GOT3 (cell line): ENCODE data around the gene ZNF385D.

ENCODE experiments used
- DNase-seq: peaks from one replicate; lab custom pipeline; 2025; ENCODE audit warnings: mixed read lengths; lab: John Stamatoyannopoulos, UW

ZNF385D gene

DNA sequence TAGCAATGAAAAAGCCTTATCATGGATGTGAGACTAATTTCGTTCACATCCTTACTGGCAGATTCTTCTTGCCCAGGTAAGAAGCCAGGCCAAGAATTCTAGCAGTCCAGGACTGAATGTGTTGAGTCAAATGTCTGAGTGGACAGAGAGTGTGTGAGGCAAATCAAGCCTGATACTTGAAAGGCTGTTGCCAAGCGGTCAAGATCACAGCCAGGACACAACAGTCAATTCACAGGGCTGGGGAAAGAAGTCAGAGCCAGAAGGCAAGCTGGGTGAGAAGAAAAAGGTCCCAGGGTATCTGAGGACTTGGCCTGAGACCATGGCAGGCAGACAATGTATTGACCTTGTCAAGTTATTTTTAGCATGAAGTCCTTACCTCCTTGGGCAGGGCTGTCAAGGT is 301.3 kb downstream of the ZNF385D start:
- no peak for DNase-seq

DNA sequence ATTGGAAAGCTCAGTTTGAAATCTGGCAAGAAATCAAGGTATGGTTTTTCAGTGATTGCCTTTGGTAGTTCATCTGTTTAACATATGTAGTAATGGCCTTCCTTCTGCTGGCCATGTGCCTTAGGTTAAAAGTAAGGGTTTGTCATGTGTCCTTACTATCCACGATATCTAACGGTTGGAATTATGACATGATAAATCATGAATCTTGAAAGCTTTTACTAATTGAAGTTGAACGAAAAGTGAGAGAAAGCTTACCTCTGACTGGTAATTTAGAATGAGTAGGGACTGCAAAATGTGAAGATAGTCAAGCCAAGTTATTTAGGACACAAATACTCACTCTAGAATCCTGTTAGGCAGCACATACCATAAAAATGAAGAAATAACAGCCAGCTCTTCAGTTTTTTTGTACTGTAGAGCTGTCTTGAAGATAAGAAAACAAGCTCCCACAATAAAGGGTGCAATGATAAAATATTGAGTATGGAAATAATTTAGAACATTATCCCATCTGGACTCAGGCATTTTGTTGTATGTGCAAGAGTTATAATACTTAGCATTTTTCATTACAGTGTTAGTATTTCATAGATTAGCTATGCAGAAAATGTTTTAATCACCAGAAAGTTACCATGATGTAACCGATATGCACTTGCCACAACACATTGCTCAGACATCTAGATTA is 303.4 kb downstream of the ZNF385D start:
- no peak for DNase-seq

DNA sequence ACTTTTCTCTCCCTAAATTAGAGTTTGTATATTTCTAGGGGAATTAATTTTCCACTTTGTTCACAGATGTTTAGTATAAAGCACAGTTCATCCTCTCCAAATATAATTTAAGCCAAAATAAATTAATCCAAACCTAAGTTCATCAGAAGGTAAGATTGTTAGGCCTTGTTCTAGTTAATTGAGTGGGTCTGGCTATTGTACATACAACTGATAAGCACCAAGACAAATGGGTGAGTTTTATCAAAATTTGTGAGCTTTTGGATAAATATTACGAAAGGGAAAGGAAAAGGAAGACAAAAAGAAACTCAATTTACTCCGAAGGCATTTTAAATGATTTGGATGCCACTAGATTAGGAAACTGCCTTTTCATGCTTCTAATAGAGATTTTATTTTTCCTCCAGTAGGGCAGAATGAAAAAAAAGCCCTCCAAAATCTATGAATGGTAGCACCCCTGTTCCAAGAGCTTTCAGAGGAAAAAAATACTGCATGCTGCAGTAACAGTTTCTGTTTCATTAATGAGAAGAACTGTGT is 304.0 kb downstream of the ZNF385D start:
- DNase-seq: no peak

DNA sequence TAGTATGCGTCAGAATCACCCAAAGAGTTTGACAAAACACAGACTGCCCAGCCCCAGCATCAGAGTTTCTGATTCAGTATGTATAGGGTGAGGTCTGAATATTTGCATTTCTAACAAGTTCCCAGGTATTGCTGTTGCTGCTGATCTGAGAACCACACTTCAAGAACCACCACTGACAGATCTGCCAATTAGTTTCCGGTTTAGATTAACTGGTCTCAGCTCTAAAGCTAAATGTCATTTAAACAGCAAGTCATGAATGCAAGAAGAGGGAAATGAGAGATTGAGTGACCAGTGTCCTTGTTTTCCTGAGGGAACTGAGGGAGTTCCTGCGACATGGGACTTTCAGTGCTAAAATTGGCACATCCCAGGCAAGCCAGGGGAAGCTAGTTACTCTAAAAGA is 305.0 kb downstream of the ZNF385D start:
- DNase-seq: no peak

DNA sequence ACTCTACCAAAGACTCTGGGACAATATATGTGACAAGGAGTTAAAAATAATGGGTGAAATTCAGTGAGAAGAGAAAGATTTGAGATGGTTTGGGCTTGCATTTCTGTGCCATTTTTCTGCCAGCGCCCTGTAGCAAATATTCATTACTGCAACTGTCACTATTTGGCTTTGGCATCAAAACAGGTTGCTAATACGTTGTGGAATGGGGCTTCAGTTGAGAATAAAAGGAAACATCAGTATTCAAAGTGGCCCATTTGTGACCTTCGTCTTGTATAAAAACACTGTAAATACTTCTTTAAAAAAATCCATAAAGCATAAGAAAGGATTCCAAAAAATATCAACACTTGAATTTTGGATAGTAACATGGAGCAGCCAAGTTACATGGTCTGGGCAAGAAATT is 309.2 kb downstream of the ZNF385D start:
- no peak for DNase-seq

DNA sequence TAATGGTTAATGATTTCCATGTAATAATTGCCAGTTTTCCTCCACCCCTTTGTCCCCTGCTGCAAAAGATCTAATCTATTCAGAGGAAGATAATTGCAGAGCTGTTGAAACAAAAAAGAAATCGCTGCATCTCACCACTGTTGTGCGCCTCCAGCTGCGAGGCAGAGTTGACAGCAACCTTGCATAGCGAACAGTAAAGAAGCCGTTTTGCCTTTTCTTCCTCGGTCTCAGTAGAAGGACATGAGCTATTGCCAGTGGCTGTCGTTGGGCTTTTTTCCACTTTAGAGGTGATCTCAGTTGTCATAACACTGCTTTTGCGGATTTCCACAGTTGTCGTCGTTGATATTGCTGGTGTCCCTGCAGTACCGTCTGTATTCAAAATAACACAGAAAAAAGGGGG is 314.2 kb downstream of the ZNF385D start:
- DNase-seq: no peak

DNA sequence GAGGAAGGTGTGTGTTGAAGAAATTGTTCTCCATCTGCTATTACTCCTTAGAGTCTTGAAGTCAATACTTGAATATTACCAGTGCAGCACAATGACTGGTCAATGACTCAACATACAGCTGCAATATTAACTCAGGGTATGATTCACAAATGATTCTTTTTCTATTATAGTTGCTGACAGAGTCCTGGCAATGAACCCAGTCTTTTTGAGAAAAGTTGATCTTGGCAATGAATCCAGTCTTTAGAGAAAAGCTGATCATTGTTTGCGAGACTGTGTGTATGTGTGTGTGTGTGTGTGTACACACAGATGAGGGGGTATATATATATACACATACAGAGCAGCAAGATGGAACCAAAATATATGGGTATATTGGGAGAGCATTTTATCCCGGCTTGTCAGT is 315.1 kb downstream of the ZNF385D start:
- no peak for DNase-seq

DNA sequence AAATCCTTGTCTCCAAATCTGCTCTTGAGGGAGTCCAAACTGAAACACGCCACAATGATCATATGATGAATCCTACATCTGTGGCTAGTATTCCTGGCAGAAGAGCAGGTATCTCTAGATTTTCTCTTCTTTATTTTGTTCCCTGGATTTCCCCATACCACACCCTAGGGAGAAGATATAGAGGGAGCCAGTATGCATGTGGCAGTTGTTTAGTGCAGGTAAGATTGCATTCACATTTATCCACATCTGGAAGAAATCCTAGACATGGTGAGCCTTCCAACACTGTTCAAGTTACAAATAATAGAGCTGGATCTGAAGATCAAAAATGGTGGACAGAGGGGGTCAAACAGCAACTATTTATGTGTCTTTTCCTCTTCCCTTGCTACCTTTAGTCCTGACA is 316.7 kb downstream of the ZNF385D start:
- DNase-seq: no peak

DNA sequence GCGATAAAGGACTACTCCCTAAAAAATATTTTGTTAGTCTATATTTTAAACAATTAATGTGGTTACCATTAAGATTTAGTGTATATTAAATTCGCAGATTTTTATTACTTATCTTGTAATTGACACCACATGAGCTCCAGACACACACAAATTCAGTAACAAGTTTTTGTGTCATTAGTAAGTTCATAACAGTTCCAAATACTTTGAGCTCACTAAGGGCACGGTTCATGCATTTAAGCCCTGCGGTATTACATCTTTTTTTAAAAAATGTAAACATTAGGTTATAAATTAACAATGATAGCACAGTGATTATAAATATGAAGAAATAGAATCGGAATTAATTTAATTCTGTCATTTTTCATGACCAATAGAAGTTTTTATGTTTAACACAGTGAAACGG is 317.3 kb downstream of the ZNF385D start:
- no peak for DNase-seq

DNA sequence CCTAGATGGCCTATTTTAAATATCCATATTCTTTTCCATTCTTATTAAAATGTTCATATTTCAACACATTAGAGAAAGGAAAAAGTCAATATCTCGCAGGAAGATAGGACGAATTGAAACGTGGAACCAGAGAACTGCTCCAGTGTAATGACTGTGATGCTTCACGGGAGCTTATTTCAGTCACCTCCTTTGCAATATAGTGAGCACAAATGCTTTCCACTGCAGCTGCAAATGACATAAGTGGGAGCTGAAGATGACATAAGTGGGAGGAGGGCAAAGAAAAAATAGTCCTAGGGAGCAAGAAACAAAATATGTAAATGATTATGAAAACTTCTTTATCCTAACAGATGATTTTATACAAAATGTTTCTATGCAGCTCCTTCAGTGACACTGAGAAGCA is 324.1 kb downstream of the ZNF385D start:
- no peak for DNase-seq

DNA sequence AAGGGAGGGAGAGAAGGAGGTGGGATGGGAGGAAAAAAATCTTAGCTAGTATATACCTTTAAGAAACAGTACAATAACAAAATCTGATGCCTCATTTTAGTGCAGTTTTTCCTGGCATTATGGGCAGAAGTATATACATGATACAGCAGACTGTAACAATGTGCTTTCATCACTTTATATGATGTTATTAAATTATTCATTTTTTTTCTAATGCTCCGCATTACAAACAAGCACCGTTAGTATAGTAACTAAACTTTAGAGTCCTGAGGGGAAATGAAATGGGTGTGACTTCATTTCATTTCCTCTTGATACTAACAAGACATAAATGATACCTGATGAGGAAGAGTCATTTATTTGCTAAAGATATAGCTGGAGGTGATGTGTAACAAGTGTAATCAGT is 325.3 kb downstream of the ZNF385D start:
- DNase-seq: no peak

DNA sequence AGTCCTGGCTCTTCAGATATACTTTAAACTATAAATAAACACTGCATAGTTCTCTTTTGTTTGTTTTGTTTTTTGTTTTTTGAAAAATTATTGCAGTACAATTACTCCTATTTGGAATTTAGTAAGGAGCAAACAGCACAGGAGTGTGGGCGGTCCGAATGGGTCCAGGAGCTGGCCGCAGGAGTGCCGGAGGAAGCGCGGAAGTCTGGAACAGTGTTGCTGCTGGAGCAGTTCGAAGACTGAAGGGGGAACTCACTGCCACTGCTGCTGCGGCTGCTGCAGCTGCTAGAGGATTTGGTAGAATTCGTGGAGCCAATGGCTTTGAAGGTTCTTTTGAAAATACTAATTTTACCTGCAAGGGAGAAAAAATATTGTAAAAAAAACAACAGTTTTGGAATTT is 329.9 kb downstream of the ZNF385D start:
- DNase-seq: no peak

DNA sequence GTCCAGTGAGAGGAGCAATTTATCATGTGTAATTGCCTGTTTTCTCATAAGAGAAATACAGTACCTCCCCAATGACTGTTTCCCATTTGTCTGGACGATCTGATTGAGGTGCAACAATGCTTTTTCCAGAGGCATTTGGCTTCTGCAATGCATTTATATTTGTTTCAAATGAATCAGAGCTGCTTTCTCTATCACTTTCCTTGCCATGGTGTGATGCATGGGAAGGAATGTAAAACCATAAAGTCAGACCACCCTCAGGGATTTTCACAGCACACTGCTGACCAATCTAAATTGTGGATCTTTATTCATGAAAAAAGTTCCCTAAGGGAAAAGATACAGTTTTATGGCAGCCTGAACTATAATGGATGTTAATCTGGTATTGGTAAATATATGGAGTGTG is 333.0 kb downstream of the ZNF385D start:
- DNase-seq: no peak

DNA sequence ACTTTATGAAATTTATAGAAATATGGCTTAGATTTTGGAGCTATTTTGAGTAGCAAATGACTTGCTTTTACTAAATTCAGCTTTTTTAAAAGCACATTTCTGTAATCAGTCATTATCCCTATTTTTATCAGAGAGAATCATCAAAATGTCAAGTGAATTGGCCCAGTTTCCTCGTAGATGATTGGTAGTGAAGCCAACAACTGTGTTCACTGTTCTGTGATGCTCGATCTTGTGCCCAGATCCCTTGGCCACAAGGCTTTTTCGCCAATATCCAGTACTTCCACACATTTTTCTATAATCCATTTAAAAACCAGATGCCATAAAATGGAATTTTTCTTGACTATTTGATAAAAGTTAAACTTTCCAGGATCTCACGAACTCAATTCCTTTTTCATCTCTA is 336.5 kb downstream of the ZNF385D start:
- no peak for DNase-seq

DNA sequence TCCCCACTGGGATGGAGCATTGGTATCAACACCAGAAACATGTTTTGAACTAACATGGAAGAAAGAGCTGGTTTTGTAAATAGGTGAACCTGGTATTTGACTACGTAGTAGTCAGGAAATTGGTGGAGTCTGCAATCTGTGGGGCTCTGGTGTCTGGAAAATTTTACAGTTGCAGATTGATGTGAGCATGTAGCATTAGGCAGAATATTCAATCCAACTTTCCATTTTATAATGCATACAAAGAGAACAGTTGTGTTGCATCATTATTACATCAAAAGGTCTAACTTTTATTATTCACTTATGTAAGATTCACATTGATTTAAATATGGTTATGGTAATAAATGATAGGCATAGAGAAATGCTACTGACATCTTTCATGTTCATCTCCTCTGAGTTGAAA is 340.0 kb downstream of the ZNF385D start:
- DNase-seq: no peak

DNA sequence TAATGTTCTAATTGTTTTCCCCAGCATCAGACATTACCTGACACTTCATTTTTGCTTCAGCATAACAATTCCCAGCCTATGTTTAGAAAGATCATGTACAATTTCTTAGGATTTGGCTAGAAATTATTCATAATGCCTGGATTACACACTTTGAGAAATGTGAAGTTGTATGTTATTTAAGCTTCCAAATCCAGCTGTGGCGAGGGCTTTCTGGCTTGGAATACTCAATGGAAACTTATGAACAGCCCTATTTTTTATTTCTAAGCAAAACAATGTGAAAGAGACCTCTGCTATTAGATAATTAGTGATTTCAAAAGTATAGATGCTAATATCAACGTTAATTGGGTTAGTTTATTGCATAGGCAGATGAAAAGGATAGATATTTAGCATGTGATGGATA is 341.6 kb downstream of the ZNF385D start:
- no peak for DNase-seq

DNA sequence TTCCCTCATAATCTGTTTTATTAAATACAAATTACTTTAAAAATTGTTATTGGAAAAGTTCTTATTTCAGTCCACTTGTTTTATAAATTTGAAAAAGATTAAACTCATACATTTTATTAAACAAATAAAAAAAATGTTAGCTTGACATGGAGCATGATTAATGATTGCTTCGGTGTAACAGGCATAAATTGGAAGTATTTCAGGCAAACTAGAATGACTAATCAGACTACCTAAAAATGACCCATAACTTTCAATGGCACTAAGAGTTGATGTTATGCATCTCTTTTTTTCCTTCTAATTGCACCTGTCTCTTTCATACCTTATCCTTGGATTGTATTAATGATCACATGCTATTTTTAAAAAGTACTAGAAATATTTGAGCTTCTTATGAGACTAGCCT is 343.3 kb downstream of the ZNF385D start:
- no peak for DNase-seq

DNA sequence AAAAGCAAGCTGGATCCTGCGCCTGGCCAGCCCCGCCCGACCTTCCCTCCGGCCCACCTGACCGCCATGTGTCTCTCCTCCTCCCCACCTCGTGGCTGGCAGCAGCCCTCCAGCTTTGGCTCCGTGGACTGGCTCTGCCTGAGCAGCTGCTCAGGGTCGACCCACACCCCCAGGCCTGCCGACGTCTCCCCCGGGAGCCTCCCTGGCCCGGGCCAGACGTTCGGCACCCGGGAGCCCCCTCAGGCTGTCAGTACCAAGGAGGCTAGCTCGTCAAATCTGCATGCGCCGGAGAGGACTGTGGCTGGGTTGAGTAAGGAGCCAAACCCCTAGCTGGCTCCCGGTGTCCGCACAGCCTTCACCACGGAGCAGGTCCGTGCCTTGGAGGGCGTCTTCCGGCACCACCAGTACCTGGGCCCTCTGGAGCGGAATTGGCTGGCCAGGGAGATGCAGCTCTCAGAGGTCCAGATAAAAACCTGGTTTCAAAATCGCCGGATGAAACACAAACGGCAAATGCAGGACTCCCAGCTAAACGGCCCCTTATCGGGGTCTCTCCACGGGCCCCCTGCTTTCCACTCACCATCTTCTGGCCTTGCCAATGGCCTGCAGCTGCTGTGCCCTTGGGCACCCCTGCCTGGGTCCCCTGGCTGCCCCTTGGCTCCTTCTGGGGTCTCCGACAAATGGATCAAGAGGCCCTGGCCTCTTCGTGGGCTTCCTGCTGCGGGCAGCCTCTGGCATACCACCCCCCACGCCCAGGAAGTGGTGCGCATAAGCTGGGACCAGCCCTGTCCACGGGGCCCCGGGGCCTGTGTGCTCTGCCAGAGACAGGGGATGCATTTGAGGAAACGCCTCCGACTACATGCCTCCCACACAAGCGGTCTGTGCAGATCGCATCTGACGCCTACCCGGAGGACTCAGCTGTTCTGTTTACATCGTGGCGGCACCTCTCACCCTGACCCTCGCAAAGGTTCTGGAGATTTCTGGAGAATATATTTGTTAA is 345.0 kb downstream of the ZNF385D start:
- no peak for DNase-seq

DNA sequence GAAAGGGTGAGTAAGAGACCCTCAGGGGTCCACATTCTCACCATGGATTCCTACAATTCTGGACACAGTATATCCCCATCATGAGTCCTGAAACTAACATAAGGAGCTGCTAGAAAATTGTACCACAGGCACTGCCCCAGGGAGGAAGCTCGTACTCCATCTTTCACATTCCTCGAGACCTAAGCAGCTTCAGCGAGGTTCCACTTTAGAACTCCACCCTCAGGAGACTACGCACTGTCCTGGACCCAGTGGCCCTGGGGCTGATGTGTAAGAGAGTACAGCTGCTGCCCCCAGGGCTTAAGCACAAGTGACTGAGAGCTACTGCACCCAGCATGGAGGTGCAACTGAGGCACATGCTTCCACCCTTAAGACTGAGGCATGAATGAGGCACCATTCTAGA is 352.5 kb downstream of the ZNF385D start:
- no peak for DNase-seq

DNA sequence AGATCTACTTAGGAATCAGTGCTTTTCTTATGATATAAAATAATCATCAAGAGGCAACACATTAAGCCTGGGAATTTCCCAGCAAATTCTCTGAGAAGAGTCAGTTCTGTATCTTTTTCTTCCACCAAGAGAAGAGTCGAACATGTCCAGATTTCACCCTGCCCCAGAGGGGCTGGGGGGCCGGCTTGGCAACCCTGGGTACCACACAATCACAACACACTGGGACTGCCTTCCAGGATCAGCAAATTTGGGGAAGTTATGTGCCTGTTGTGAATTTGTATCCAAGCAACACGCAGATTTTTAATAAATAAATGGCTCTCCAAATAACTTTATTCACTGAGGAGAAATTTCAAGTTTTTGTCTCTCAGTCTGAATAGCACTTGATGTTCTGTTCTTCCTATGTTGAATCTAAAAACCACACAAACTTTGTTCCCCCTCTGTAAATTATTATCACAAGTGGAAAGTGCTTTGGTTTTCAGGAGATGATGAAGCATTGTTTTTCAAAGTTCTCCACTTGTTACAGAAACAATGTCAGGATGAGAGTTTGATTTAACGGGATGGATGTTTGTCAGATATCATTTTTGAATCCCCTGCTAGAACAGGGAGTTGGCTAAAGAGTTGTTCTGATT is 357.2 kb downstream of the ZNF385D start:
- DNase-seq: no peak

DNA sequence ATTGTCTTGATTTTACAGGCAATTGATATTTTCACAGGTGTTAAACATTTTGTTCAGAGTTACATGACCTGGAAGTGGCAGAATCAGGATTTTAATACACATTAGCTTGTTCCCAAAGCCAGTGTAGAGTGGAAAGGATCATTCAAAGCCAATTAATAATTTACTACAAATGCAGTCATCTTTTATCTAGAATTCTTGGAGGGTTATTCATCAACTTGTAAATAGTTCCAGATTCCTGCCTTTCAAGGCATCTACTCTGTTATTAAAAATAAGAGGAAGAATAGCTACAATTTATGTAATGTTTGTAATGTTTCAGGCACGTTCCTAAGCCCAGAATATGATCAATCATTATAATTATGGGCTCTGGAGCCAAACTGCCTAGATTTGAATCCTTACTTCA is 358.5 kb downstream of the ZNF385D start:
- no peak for DNase-seq

DNA sequence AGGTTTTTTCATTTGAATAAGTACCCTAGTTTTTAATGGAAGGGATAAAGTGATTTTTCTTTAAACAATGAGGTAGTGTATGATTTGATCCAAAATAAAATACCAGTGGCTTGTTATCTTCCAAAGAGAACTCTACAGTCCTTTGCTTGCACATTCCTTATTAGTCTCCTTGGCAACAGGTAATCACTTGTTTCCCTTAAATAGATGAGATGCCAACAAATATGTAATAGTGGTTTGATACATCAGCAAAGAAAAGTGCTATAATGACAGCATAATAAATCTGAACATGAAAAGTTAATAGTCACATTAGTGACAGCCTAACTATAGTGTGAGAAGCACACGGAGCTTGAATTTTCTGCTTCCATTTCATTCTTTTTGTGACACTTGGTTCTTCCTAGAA is 360.2 kb downstream of the ZNF385D start:
- DNase-seq: no peak

DNA sequence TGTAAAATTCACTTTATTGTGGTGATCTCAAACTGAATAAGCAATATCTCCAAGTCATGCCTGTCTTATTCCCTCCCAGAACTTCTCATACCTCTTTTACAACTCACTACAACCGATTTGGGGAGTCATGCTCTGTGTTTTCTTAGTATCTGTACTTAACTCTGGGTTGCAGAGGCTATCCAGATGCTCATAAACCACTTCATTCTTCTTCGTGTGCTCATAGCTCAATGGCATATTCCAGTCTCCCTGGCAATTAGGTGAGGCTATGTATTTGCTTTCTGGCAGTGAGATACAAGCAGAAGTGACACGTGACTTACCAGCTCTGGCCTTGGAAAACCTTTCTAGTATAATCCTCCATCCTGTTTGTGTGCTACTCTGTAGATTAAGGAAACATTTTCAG is 360.9 kb downstream of the ZNF385D start:
- no peak for DNase-seq
